Activated T-helper 17 cell treated with anti-CD3 and anti-CD28 coated beads, Interleukin-2, amount 50 U/mL, for 72 hours (primary cell): ENCODE results near the gene CASP9. TPM values are rescaled to one million over a fixed set of nuclear protein-coding genes. Genes with fewer than 3 reads are reported as not detected.
"Not testable (repeated sequence)": the region's sequence is repeated elsewhere in the genome, so short reads cannot be mapped to it uniquely, and the experiment has no call there.

Source experiments
- ATAC-seq: fragments of 150-1000 bp; cut with Tn5 transposase; replicated peaks from 2 replicates; pipeline ENCODE4 v1.10.0; 2021; ENCODE audit warnings: mild to moderate bottlenecking, moderate library complexity
- H3K27ac Mint-ChIP-seq: one replicate; pipeline ENCODE4 v1.8.0; 2022; ENCODE audit warnings: mixed read lengths
- H3K27me3 Mint-ChIP-seq: one replicate; pipeline ENCODE4 v1.8.0; 2022; ENCODE audit warnings: mixed read lengths
- H3K36me3 Mint-ChIP-seq: one replicate; pipeline ENCODE4 v1.8.0; 2022; ENCODE audit warnings: low read depth, mild to moderate bottlenecking, mixed read lengths
- H3K4me1 Mint-ChIP-seq: one replicate; pipeline ENCODE4 v1.8.0; 2022; ENCODE audit warnings: mixed read lengths
- H3K4me3 Mint-ChIP-seq: one replicate; pipeline ENCODE4 v1.8.0; 2022; ENCODE audit warnings: mild to moderate bottlenecking, mixed read lengths
- H3K9me3 Mint-ChIP-seq: one replicate; pipeline ENCODE4 v1.8.0; 2022; ENCODE audit warnings: mixed read lengths
- total RNA-seq, 2 donors: library from RNA; stranded (reverse); gene quantifications; one replicate each; pipeline ENCODE4 v1.2.3, GENCODE V29; 2022

Gene CASP9
- total RNA-seq, 2 donors from 2014 or later: 17.1 to 17.9 TPM

GRCh38 chr1:15541231-15541792, 17.3 kb upstream of the CASP9 start:
- no peak overlapping the region for H3K27ac Mint-ChIP-seq

DNA sequence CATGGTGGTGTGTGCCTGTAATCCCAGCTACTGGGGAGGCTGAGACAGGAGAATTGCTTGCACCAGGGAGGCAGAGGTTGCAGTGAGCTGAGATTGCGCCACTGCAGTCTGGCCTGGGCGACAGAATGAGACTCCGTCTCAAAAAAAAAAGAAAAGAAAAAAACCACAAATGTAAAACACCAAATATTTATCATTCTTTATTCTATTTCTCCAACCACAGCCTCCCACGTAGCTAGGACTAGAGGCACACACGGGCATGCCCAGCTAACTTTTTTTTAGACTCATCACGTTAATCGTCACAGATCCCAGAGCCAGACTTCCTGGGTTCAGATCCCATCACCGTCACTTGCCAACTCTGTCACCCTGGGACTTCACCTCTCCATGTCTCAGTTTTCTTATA, 16.2 kb upstream of the CASP9 start:
- Mint-ChIP-seq H3K9me3 (no peaks in the 10 kb centered on the region), H3K36me3 (peaks cover 86% of the 10 kb centered on the region), H3K27me3 (no peaks in the 10 kb centered on the region), H3K4me1 (no peaks in the 10 kb centered on the region), H3K4me3 (no peak overlapping the region), H3K27ac (no peak overlapping the region)
- ATAC-seq: no peak

More at GRCh38 chr1:15541231-15541792, 17.3 kb upstream of the CASP9 start:
- Mint-ChIP-seq H3K9me3 (no peaks in the 10 kb centered on the region), H3K36me3 (peaks cover 86% of the 10 kb centered on the region), H3K4me3 (no peak overlapping the region), H3K4me1 (no peaks in the 10 kb centered on the region), H3K27me3 (no peaks in the 10 kb centered on the region)
- ATAC-seq: no peak

GRCh38 chr1:15538771-15539170, 14.8 kb upstream of the CASP9 start:
- H3K27me3 Mint-ChIP-seq: no peaks in the 10 kb centered on the region
- no peaks in the 10 kb centered on the region for H3K9me3 Mint-ChIP-seq
- no peaks in the 10 kb centered on the region for H3K4me1 Mint-ChIP-seq
- ATAC-seq: no peak
- H3K4me3 Mint-ChIP-seq: no peak overlapping the region
- H3K27ac Mint-ChIP-seq: no peak overlapping the region
- peaks cover 75% of the 10 kb centered on the region for H3K36me3 Mint-ChIP-seq

GRCh38 chr1:15531682-15532081, 7.7 kb upstream of the CASP9 start:
- H3K9me3 Mint-ChIP-seq: no peaks in the 10 kb centered on the region
- H3K4me1 Mint-ChIP-seq: peaks cover 14% of the 10 kb centered on the region
- peak; percentile 49 for ATAC-seq
- H3K27me3 Mint-ChIP-seq: no peaks in the 10 kb centered on the region
- H3K4me3 Mint-ChIP-seq: peak overlapping the region; percentile 30
- H3K36me3 Mint-ChIP-seq: peaks cover 41% of the 10 kb centered on the region
- peak overlapping the region; percentile 48 for H3K27ac Mint-ChIP-seq

DNA sequence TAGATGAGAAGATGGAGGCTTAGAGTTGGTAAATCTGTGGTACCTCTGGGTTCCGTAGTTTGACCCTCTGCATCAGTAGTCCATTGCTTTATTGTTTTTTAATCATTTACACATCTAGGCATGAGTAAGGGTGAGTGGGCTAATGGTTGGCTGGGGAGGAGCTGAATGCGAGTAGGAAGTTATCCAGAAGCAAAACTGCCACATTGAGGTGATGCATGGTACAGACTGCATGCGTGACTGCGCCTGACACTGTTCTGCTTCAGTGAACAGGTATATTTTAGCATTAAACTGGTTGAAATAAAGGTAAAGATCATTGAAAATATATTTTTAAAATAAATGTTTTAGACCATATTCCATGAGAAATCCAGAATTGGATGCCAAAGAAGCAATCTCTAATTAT, 7.0 kb upstream of the CASP9 start:
- no peak overlapping the region for H3K27ac Mint-ChIP-seq
- peaks cover 39% of the 10 kb centered on the region for H3K36me3 Mint-ChIP-seq
- no peaks in the 10 kb centered on the region for H3K27me3 Mint-ChIP-seq
- ATAC-seq: no peak
- peaks cover 20% of the 10 kb centered on the region for H3K4me1 Mint-ChIP-seq
- H3K9me3 Mint-ChIP-seq: no peaks in the 10 kb centered on the region
- H3K4me3 Mint-ChIP-seq: no peak overlapping the region

- H3K27me3 Mint-ChIP-seq: no peaks in the 10 kb centered on the region
- peaks cover 23% of the 10 kb centered on the region for H3K36me3 Mint-ChIP-seq
- H3K27ac Mint-ChIP-seq: peak within 1 kb of the TSS; percentile 92
- H3K9me3 Mint-ChIP-seq: no peaks in the 10 kb centered on the region
- ATAC-seq: peak; percentile 63
- H3K4me1 Mint-ChIP-seq: peaks cover 28% of the 10 kb centered on the region
- H3K4me3 Mint-ChIP-seq: peak within 1 kb of the TSS; percentile 91
These were observed 2.7 kb upstream of the CASP9 start, which contains the start of gene DNAJC16 for GRCh38 chr1:15526490-15527339. TSS of gene DNAJC16 (plus strand) at chr1:15526848. CDS start at chr1:15529106, 2,258 bp downstream.

DNA sequence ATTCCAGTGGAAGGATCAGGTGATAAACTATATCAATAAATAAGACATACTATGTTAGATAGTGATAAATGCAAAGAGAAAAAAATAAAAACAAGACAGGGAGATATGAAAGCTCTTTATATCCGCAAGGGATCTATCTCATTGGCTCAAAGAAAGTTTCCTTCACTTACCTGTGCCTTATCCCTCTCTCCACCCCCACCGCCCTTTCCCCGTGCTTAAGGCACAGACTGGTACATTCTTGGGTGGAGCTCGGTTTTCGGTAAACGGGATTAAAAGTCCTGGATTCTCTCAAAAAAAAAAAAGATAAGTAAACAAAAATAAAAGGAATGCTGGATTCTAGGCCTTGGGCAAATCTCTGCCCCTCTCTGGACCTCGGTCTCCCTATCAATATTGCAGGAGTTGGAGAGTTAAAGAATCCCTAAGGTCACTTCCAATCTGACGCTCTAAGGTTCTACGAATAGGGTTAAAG, 2.0 kb upstream of the CASP9 start:
- peaks cover 27% of the 10 kb centered on the region for H3K4me1 Mint-ChIP-seq
- H3K27me3 Mint-ChIP-seq: no peaks in the 10 kb centered on the region

GRCh38 chr1:15525050-15526020, 1.3 kb upstream of the CASP9 start:
- Mint-ChIP-seq H3K27me3 (no peaks in the 10 kb centered on the region), H3K36me3 (peaks cover 9% of the 10 kb centered on the region), H3K4me1 (peaks cover 25% of the 10 kb centered on the region), H3K9me3 (no peaks in the 10 kb centered on the region), H3K27ac (peak overlapping the region; percentile 92), H3K4me3 (peak overlapping the region; percentile 91)
- peak; percentile 64 for ATAC-seq

More for the DNA sequence above, 2.0 kb upstream of the CASP9 start:
- H3K4me3 Mint-ChIP-seq: peak overlapping the region; percentile 91
- no peak for ATAC-seq
- H3K27ac Mint-ChIP-seq: peak overlapping the region; percentile 92
- peaks cover 17% of the 10 kb centered on the region for H3K36me3 Mint-ChIP-seq
- H3K9me3 Mint-ChIP-seq: no peaks in the 10 kb centered on the region

GRCh38 chr1:15524283-15525049, 451 bp upstream of the CASP9 start:
- Mint-ChIP-seq H3K9me3 (no peaks in the 10 kb centered on the region), H3K4me3 (peak overlapping the region; percentile 91), H3K27me3 (no peaks in the 10 kb centered on the region), H3K27ac (peak overlapping the region; percentile 92), H3K4me1 (peaks cover 27% of the 10 kb centered on the region), H3K36me3 (peaks cover 6% of the 10 kb centered on the region)
- peak; percentile 56 for ATAC-seq

GRCh38 chr1:15523104-15524020, 653 bp downstream of the CASP9 start:
- H3K9me3 Mint-ChIP-seq: no peaks in the 10 kb centered on the region
- no peak for ATAC-seq
- H3K4me3 Mint-ChIP-seq: peak overlapping the region; percentile 91
- H3K27ac Mint-ChIP-seq: peak overlapping the region; percentile 92
- H3K4me1 Mint-ChIP-seq: peaks cover 30% of the 10 kb centered on the region
- H3K36me3 Mint-ChIP-seq: peaks cover 6% of the 10 kb centered on the region
- H3K27me3 Mint-ChIP-seq: no peaks in the 10 kb centered on the region

DNA sequence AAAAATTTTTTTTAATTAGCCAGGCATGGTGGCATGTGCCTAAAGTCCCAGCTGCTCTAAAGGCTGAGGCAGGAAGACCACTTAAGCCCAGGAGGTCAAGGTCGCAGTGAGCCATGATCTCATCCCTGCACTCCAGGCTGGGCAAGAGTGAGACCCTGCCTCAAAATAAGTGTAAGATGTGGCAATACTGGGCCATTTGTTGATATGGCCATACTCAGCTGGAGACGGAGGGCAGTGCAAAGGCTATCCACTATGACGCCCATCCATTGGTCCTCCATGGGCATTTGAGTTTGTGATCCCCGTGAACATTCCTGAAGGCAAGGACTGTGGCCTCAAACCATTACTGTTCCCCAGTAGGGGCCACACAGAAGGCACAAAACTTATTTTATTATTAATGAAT, 1.5 kb downstream of the CASP9 start:
- no peaks in the 10 kb centered on the region for H3K9me3 Mint-ChIP-seq
- peak overlapping the region; percentile 91 for H3K4me3 Mint-ChIP-seq
- no peak overlapping the region for H3K27ac Mint-ChIP-seq
- H3K27me3 Mint-ChIP-seq: no peaks in the 10 kb centered on the region
- ATAC-seq: no peak
- H3K36me3 Mint-ChIP-seq: peaks cover 11% of the 10 kb centered on the region
- H3K4me1 Mint-ChIP-seq: peaks cover 30% of the 10 kb centered on the region

DNA sequence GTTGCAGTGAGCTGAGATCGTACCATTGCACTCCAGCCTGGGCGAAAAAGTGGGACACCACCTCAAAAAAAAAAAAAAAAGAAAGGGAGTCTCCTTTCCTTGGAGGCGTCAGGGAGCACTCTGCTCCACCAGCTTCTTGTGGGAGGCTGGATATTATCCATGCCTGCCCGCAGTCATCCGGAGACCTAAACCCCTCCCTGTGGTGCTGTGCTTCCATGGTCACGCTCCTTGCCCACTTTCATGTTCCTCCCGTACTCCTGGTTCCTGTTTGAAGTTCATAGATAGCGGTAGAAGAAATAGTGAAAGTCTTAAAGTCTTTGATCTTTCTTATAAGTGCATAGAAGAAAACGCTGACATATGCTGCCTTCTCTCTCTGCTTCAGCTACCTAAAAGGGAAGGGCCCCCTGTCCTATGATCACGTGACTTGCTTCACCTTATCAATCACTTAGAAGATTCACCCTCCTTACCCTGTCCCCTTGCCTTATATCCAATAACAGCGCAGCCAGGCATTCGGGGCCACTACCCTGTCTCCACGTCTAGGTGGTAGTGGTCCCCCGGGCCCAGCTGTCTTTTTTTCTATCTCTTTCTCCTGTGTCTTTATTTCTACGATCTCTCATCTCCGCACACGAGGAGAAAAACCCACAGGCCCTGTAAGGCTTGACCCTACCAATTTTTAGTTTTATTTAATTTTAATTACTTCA, 2.7 kb downstream of the CASP9 start:
- Mint-ChIP-seq H3K4me3 (peak overlapping the region; percentile 54), H3K4me1 (peaks cover 33% of the 10 kb centered on the region), H3K27ac (peak overlapping the region; percentile 55), H3K36me3 (peaks cover 19% of the 10 kb centered on the region)
- not testable (repeated sequence) for H3K27me3 Mint-ChIP-seq, H3K9me3 Mint-ChIP-seq, ATAC-seq
